K562 (cell line): ENCODE data around the gene CPEB1. TPM values are rescaled to one million over a fixed set of nuclear protein-coding genes. Genes with fewer than 3 reads are reported as not detected.

Experiments used
- ARID2 ChIP-seq: fragments of 450-650 bp; IDR thresholded peaks from 2 replicates; pipeline ENCODE4 v1.6.1; 2017; ENCODE audit warnings: antibody characterized with exemption, mild to moderate bottlenecking
- ARNT ChIP-seq, 2 experiments: fragments of 450-650 bp; IDR thresholded peaks; 2 replicates each; pipeline ENCODE4 v1.6.1; 2016; ENCODE audit warnings: mild to moderate bottlenecking in 1 of 2
- CHD1 ChIP-seq: fragments of 200-600 bp; sonication (generic); IDR thresholded peaks from one replicate; pipeline ENCODE4 v1.6.1; 2012; ENCODE audit warnings: mild to moderate bottlenecking, moderate library complexity, low read length, inconsistent platforms
- SMC3 ChIP-seq: conservative IDR thresholded peaks from 2 replicates; pipeline ENCODE4 v1.6.1; 2011; ENCODE audit warnings: low read depth, low read length, improper control_type of control experiment; ENCODE audit not compliant: insufficient read depth
- TAF7 ChIP-seq: fragments of 450-650 bp; IDR thresholded peaks from 2 replicates; pipeline ENCODE4 v1.6.1; 2016; ENCODE audit warnings: missing genetic modification characterization, missing compliant biosample characterization
- ZFX ChIP-seq: sonication (generic); formaldehyde crosslinking; IDR thresholded peaks from 2 replicates; pipeline ENCODE4 v1.8.0; 2022; ENCODE audit warnings: mild to moderate bottlenecking, missing genetic modification reagents, moderate library complexity
- ZKSCAN1 ChIP-seq: fragments of 150-350 bp; IDR thresholded peaks from 2 replicates; pipeline ENCODE4 v1.6.1; 2016; ENCODE audit warnings: low read depth, low read length
- ZNF239 ChIP-seq: fragments of 250-450 bp; sonication (Bioruptor Pico); IDR thresholded peaks from 2 replicates; pipeline ENCODE4 v1.4.0; 2020; ENCODE audit warnings: mild to moderate bottlenecking
- polyA plus RNA-seq, 8 experiments: library from polyadenylated mRNA; depleted of rRNA in 4 of 8; stranded (reverse) in 5 of 8; unstranded in 3 of 8; fragments of >200 nt; fragmentation: Nextera tagmentation in 2 of 8; fragmentation: Illumina TruSeq in 1 of 8; extraction: Ambion mirVana in 2 of 8; extraction: Trizol in 1 of 8; gene quantifications; 2 replicates each; pipeline versions ENCODE4 v1.2.1 to v1.2.3, GENCODE V29; 2011 to 2014; ENCODE audit warnings: inconsistent platforms in 1 of 8, missing spikeins in 1 of 8
- total RNA-seq, 7 experiments: library from RNA; depleted of rRNA in 6 of 7; stranded (reverse); fragments of >200 nt in 6 of 7; fragmentation: Illumina TruSeq in 2 of 7; extraction: Trizol in 2 of 7; gene quantifications; 2 replicates each; pipeline versions ENCODE4 v1.2.1 to v1.2.3, GENCODE V29; 2011 to 2021; ENCODE audit warnings: low replicate concordance in 1 of 7
- TF ChIP-seq, protein P1 (sequence below), 2 experiments: fragments of 450-650 bp; formaldehyde crosslinking in 1 of 2; IDR thresholded peaks; 2 replicates each; pipeline versions ENCODE4 v1.4.0 to v1.6.1; 2014 to 2020; ENCODE audit warnings: mild to moderate bottlenecking in 2 of 2, borderline replicate concordance in 1 of 2, low read depth in 1 of 2

CPEB1 gene
- total and polyA plus RNA-seq, 9 of the 15 experiments (the other 6 are each of a cell fraction or from before 2014, with no cell fraction given), result 2.2 to 13.4 (median 9.7) TPM

DNA sequence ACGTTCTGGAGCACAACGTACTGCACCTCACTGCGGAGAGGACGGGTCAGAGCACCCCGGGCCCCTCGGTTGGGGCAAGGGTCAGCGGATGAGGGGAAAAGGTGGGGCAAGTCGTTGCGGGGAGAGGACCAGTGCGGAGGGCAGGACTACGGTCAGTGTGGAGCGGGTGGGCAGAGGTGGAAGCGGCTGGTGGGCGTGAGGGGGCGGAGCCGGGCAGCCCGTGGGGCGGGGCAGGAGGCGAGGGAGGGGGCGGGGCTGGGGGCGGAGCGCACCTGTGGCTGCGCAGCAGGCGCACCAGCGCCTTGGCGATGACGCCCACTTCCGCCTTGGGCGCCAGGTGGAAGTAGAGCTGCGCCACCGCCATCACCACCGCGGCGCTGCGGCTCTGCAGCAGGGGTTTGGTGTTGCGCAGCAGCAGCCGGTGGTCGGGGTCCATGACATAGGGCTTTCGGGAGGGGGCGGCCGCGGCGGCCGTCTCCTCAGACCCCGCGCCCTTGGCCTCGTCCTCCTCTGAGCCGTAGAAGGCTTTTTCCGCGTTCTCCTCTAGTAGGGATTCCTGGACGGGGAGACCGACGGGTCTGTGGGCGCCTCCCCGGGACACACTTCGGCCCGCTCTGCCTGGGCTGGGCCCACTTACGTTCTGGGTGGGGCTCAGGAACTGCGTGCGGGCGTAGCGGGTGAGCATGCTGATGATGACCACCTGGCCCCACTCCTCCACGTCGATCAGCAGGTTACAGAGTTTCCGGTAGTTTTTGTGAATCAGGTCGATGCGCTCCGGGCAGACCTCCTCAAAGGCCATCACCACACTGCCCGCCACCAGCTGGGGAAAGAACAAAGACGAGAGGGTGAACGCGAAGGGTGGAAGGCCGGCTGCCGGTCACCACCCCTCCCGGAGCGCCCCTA, 33.3 kb upstream of the CPEB1 start (continued):
- TF ChIP-seq, protein P1, sequence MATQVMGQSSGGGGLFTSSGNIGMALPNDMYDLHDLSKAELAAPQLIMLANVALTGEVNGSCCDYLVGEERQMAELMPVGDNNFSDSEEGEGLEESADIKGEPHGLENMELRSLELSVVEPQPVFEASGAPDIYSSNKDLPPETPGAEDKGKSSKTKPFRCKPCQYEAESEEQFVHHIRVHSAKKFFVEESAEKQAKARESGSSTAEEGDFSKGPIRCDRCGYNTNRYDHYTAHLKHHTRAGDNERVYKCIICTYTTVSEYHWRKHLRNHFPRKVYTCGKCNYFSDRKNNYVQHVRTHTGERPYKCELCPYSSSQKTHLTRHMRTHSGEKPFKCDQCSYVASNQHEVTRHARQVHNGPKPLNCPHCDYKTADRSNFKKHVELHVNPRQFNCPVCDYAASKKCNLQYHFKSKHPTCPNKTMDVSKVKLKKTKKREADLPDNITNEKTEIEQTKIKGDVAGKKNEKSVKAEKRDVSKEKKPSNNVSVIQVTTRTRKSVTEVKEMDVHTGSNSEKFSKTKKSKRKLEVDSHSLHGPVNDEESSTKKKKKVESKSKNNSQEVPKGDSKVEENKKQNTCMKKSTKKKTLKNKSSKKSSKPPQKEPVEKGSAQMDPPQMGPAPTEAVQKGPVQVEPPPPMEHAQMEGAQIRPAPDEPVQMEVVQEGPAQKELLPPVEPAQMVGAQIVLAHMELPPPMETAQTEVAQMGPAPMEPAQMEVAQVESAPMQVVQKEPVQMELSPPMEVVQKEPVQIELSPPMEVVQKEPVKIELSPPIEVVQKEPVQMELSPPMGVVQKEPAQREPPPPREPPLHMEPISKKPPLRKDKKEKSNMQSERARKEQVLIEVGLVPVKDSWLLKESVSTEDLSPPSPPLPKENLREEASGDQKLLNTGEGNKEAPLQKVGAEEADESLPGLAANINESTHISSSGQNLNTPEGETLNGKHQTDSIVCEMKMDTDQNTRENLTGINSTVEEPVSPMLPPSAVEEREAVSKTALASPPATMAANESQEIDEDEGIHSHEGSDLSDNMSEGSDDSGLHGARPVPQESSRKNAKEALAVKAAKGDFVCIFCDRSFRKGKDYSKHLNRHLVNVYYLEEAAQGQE (IDR thresholded peaks at IDR 0.05; ENCODE audit: borderline replicate concordance), result peak; percentile 46; the same call in 1 of the 2 replicates
- TF ChIP-seq, protein P1 (CRISPR knock-in tag; IDR thresholded peaks at IDR 0.05; ENCODE audit: low read depth), result no peak
- TF ChIP-seq ZKSCAN1 (0 out of 2 replicates have a peak, but pooled peaks have one; percentile 43), CHD1 (no peak), TAF7 (tag) (peak; percentile 67), ARID2 (peak; percentile 20; the same call in 1 of the 2 replicates), SMC3 (0 out of 2 replicates have a peak, but pooled peaks have one; percentile 9), ARNT (IDR thresholded peaks at IDR 0.05) (no peak), ZNF239 (no peak), ZFX (CRISPR knock-in tag) (peak; percentile 76)
- TF ChIP-seq, all 486 proteins: peak for 109
